ENCODE measurements around the gene CEP44.

DNA sequence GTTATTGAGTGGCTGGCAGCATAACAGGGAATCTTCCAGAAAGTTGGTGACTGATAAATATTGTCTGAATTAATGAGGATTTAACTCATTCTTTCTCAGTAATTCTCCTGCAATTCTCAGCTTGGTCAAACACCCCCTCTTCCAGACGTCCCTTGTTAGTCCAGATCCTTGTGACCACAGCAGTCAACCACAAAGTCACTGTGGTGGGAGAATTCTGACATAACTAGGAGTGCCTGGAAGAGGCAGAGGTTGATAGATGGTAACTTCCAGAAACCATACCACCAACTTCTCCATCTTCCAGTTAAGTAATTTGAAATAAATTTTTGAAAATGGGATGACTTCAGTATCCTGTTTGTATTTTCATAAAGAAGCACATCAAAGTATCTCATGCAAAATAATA, 90.1 kb downstream of the CEP44 start:
- TF ChIP-seq, protein P1, sequence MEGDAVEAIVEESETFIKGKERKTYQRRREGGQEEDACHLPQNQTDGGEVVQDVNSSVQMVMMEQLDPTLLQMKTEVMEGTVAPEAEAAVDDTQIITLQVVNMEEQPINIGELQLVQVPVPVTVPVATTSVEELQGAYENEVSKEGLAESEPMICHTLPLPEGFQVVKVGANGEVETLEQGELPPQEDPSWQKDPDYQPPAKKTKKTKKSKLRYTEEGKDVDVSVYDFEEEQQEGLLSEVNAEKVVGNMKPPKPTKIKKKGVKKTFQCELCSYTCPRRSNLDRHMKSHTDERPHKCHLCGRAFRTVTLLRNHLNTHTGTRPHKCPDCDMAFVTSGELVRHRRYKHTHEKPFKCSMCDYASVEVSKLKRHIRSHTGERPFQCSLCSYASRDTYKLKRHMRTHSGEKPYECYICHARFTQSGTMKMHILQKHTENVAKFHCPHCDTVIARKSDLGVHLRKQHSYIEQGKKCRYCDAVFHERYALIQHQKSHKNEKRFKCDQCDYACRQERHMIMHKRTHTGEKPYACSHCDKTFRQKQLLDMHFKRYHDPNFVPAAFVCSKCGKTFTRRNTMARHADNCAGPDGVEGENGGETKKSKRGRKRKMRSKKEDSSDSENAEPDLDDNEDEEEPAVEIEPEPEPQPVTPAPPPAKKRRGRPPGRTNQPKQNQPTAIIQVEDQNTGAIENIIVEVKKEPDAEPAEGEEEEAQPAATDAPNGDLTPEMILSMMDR (IDR thresholded peaks at IDR 0.05), result no peak
- no peak for TF ChIP-seq POLR2A (IDR thresholded peaks at IDR 0.05)

Data from Peyer's patch (tissue), 4 donors.